HEK293 (cell line): Measurements from ENCODE around the gene PPIP5K2.

ENCODE experiments used
- CTCF ChIA-PET: fragments of 350-600 bp; formaldehyde crosslinking; extraction: SDS; loops from one replicate; lab custom pipeline; 2021; ENCODE audit warnings: antibody characterized with exemption; lab: Yijun Ruan, JAX
- POLR2A ChIA-PET: fragments of 300-600 bp; formaldehyde crosslinking; extraction: SDS; loops from one replicate; lab custom pipeline; 2020; ENCODE audit warnings: antibody characterized with exemption, inconsistent platforms; lab: Yijun Ruan, JAX
- H3K27ac ChIP-seq: fragments of 200-500 bp; sonication (Bioruptor generic); 2 replicates; pipeline ENCODE4 v1.5.1; 2014; ENCODE audit warnings: low read depth, low read length, control low read depth, inconsistent platforms; ENCODE audit errors: extremely low read depth
- H3K36me3 ChIP-seq, 2 experiments: fragments of 200-500 bp in 1 of 2; sonication (Bioruptor generic) in 1 of 2; 1 replicate in 1 of 2; 2 replicates in 1 of 2; pipeline ENCODE4 v1.5.1; 2014 to 2017; ENCODE audit warnings: inconsistent platforms in 2 of 2, low read length in 2 of 2; ENCODE audit not compliant: control insufficient read depth in 2 of 2, insufficient read depth in 1 of 2
- H3K4me1 ChIP-seq: fragments of 200-500 bp; sonication (Bioruptor generic); 2 replicates; pipeline ENCODE4 v1.5.1; 2014; ENCODE audit warnings: mild to moderate bottlenecking, low read length, inconsistent platforms; ENCODE audit not compliant: control insufficient read depth, insufficient read depth
- H3K4me3 ChIP-seq: 2 replicates; pipeline ENCODE4 v1.5.1; 2011; ENCODE audit warnings: low read depth, mild to moderate bottlenecking, control low read depth, low read length, moderate library complexity
- H3K9me3 ChIP-seq: fragments of 200-500 bp; sonication (Bioruptor generic); 2 replicates; pipeline ENCODE4 v1.5.1; 2014; ENCODE audit warnings: low read depth, low read length, inconsistent platforms; ENCODE audit not compliant: control insufficient read depth, insufficient read depth
- GFI1B ChIP-seq: fragments of 450-650 bp; formaldehyde crosslinking; IDR thresholded peaks from 2 replicates; pipeline ENCODE4 v1.5.1; 2016; ENCODE audit warnings: missing biosample characterization, missing genetic modification characterization
- YY1 ChIP-seq: fragments of 450-650 bp; formaldehyde crosslinking; IDR thresholded peaks from 2 replicates; pipeline ENCODE4 v1.5.1; 2018; ENCODE audit warnings: missing biosample characterization, missing genetic modification characterization
- ZNF112 ChIP-seq: fragments of 450-650 bp; formaldehyde crosslinking; IDR thresholded peaks from 2 replicates; pipeline ENCODE4 v1.5.0; 2017; ENCODE audit warnings: missing biosample characterization, missing genetic modification characterization
- ZNF19 ChIP-seq: fragments of 450-650 bp; formaldehyde crosslinking; IDR thresholded peaks from 2 replicates; pipeline ENCODE4; 2016; ENCODE audit warnings: missing biosample characterization, missing genetic modification characterization, low read depth
- ZNF26 ChIP-seq: fragments of 450-650 bp; formaldehyde crosslinking; IDR thresholded peaks from 2 replicates; pipeline ENCODE4 v1.5.1; 2016; ENCODE audit warnings: missing biosample characterization, missing genetic modification characterization
- ZNF280D ChIP-seq: fragments of 450-650 bp; formaldehyde crosslinking; IDR thresholded peaks from 2 replicates; pipeline ENCODE4 v1.5.1; 2016; ENCODE audit warnings: missing biosample characterization, missing genetic modification characterization
- ZNF391 ChIP-seq: fragments of 450-650 bp; formaldehyde crosslinking; IDR thresholded peaks from 2 replicates; pipeline ENCODE4 v1.5.1; 2016; ENCODE audit warnings: low read depth, missing biosample characterization, missing genetic modification characterization, borderline replicate concordance
- ZNF585B ChIP-seq: fragments of 450-650 bp; formaldehyde crosslinking; IDR thresholded peaks from 2 replicates; pipeline ENCODE4 v1.5.1; 2016; ENCODE audit warnings: missing biosample characterization, missing genetic modification characterization
- ZNF692 ChIP-seq: fragments of 450-650 bp; formaldehyde crosslinking; IDR thresholded peaks from 2 replicates; pipeline ENCODE4 v1.5.1; 2016; ENCODE audit warnings: missing biosample characterization, missing genetic modification characterization
- TF ChIP-seq, protein P1 (sequence below): fragments of 450-650 bp; formaldehyde crosslinking; IDR thresholded peaks from 2 replicates; pipeline ENCODE4; 2016; ENCODE audit warnings: missing biosample characterization, missing genetic modification characterization
- TF ChIP-seq, protein P2 (sequence below): fragments of 450-650 bp; formaldehyde crosslinking; IDR thresholded peaks from 2 replicates; pipeline ENCODE4 v1.5.1; 2016; ENCODE audit warnings: missing biosample characterization, missing genetic modification characterization, borderline replicate concordance

PPIP5K2 gene

DNA sequence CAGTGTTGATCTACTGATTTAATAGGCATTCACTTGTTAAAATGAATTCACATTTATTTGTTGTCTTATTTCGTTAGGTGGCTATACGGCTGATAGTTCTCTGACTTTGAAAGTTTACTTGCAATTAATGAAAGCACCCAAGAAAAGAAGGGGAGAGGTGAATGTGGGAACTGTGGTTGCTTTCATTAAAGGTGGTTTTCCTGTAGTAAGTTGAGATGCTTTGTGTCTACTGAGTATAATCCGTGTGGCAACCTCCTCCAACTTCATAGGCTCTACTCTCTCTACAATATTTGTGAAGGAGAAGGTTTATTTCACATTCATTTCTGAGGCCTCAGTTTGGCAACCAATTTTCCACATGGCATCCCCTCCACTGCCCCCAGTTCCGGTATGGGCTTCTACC, 125.7 kb downstream of the PPIP5K2 start:
- Histone ChIP-seq H3K27ac (no peak overlapping the region), H3K4me1 (no peaks in the 10 kb centered on the region), H3K9me3 (no peaks in the 10 kb centered on the region), H3K36me3 (no peaks in the 10 kb centered on the region), H3K4me3 (no peak overlapping the region)
- ChIA-PET CTCF (no interaction called here), POLR2A (no interaction called here)
- TF ChIP-seq ZNF391 (no peak), ZNF585B (tag by site-specific recombination) (no peak), ZNF26 (tag by site-specific recombination) (no peak), ZNF19 (no peak), GFI1B (tag by site-specific recombination) (no peak)
- TF ChIP-seq, protein P1, sequence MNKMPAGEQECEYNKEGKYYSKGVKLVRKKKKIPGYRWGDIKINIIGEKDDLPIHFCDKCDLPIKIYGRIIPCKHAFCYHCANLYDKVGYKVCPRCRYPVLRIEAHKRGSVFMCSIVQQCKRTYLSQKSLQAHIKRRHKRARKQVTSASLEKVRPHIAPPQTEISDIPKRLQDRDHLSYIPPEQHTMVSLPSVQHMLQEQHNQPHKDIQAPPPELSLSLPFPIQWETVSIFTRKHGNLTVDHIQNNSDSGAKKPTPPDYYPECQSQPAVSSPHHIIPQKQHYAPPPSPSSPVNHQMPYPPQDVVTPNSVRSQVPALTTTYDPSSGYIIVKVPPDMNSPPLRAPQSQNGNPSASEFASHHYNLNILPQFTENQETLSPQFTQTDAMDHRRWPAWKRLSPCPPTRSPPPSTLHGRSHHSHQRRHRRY (tag by site-specific recombination): no peak
- TF ChIP-seq, protein P2, sequence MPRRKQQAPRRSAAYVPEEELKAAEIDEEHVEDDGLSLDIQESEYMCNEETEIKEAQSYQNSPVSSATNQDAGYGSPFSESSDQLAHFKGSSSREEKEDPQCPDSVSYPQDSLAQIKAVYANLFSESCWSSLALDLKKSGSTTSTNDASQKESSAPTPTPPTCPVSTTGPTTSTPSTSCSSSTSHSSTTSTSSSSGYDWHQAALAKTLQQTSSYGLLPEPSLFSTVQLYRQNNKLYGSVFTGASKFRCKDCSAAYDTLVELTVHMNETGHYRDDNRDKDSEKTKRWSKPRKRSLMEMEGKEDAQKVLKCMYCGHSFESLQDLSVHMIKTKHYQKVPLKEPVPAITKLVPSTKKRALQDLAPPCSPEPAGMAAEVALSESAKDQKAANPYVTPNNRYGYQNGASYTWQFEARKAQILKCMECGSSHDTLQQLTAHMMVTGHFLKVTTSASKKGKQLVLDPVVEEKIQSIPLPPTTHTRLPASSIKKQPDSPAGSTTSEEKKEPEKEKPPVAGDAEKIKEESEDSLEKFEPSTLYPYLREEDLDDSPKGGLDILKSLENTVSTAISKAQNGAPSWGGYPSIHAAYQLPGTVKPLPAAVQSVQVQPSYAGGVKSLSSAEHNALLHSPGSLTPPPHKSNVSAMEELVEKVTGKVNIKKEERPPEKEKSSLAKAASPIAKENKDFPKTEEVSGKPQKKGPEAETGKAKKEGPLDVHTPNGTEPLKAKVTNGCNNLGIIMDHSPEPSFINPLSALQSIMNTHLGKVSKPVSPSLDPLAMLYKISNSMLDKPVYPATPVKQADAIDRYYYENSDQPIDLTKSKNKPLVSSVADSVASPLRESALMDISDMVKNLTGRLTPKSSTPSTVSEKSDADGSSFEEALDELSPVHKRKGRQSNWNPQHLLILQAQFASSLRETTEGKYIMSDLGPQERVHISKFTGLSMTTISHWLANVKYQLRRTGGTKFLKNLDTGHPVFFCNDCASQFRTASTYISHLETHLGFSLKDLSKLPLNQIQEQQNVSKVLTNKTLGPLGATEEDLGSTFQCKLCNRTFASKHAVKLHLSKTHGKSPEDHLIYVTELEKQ (tag by site-specific recombination): no peak

DNA sequence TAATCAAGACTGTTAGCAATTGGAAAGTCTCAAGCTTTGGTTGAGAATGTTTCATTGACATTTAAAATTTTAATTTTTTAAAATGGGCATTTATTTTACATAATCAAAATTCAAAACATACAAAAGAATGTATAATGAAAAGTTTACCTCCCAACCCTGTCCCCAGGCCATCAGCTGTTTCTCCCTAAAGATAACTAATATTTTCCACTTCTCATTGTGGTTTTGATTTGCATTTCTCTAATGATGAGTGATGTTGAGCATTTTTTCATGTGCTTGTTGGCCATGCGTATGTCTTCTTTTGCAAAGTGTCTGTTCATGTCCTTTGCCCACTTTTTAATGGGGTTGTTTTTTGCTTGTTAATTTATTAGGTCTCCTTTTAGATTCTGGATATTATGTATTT, 127.0 kb downstream of the PPIP5K2 start:
- Histone ChIP-seq H3K27ac (no peak overlapping the region), H3K9me3 (no peaks in the 10 kb centered on the region), H3K4me3 (no peak overlapping the region), H3K36me3 (no peaks in the 10 kb centered on the region), H3K4me1 (no peaks in the 10 kb centered on the region)
- ChIA-PET CTCF (interaction anchor here (1.0 to 1.3 kb wide), 2 partner anchors 15 to 22 kb away, joined by 5 to 6 read pairs; no protein-coding TSS in a partner anchor), POLR2A (interaction anchor here (0.7 kb wide), 1 partner anchor 119 kb away, joined by 3 read pairs; no protein-coding TSS in a partner anchor)
- no peak for TF ChIP-seq ZNF112 (tag by site-specific recombination)
- TF ChIP-seq YY1: no peak
- no peak for TF ChIP-seq ZNF280D (tag by site-specific recombination)
- TF ChIP-seq ZNF692 (tag by site-specific recombination): no peak
